Measurements from ENCODE around the gene GGA1.
A peak's percentile ranks its signal among the peaks of the same experiment; 100 is the strongest.

Gene GGA1

DNA sequence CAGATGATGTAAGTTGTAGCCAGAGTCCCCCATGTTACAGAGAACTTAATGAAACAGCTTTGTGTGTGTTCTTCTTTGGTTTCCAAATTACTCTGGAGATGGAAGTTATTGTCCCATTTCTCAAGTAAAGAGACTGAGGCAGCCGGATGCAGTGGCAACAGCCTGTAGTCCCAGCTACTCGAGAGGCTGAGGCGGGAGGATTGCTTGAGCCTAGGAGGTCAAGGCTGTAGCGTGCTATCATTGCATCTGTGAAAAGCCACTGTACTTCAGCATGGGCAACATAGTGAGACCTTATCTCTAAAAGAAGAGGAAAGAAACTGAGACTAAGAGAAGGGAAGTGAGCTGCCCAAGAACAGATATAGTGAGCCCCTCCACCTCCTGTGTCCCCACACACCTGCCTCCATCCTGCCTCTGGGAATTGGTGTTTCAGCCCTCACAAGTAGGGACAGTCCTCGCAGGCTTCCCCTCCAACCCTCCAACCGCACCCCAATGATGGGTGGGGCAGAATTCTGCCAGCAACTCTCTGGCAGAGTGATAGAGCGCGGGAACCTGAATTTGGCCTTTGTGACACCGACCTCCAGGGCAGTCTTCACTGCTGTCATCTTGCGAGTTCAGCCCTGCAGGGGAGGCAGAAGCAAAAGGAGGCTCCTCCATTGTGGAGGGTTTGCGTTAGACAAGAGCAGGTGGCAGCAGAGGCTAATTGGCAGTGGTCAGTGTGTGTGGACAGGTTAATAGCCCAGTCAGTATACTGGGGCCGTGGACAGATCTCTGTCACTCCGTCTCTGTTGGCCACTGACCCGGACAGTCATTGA lies 51.5 kb downstream of the GGA1 start:
- TF ChIP-seq NFIC (IDR thresholded peaks at IDR 0.05) (no peak), TCF12 (IDR thresholded peaks at IDR 0.05; ENCODE audit: low read depth) (no peak)

DNA sequence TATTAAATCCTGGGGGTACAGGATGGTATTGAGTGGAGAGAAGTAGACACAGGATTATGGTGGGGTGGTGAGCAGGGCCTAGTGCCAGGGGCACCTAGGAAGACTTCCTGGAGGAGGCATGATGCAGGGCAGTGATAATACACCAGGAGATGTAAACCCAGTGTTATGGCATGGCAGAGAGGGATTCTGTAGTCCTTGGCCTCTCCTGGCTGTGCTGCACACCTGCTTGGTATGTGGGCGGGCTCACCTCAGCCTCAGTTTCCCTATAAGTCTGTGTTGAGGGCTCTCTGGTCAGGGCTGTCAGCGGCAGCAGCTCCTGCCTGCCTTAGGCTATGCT lies 52.0 kb downstream of the GGA1 start:
- no peak for TF ChIP-seq RAD21 (IDR thresholded peaks at IDR 0.05; ENCODE audit: low read depth)

DNA sequence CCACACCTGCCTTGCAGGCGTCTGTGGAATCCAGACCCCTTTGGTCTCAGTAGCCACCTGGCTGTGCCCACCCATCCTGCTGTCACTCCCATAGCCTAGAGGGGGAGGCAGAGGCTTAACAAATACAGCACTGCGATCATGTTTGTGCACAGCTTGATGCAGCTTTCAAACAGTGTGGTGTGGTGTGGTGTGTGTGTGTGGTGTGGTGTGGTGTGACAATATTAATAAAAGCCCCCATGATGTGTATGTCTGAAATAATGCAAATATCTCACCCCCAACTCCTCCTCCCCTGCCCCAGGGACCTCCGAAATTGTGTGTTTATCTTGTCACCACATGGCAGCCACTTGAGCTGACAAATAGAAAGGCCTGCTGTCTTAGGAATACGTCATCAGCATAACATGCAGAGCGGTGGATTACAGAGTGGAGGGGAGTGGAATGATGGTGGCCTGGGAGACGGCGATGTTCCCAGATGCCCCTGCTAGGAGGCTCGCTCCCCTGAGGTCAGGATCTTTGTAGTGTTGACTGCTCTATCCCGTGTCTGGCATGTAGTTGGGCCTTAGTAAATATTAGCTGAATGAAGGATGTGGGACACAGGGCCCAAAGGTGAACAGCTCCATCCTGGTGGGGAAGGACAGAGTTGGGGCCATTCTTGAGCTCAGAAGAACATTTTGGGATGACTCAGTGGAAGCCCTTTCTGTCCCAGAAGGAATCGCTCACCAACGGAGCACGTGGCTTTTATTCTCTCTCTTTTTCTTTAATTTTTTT lies 52.7 kb downstream of the GGA1 start:
- TF ChIP-seq CEBPB (IDR thresholded peaks at IDR 0.05) (no peak), CREB1 (IDR thresholded peaks at IDR 0.05; ENCODE audit: low read depth) (no peak), EP300 (IDR thresholded peaks at IDR 0.05; ENCODE audit: borderline replicate concordance) (no peak), YY1 (IDR thresholded peaks at IDR 0.05; ENCODE audit: low read depth) (no peak), RAD21 (IDR thresholded peaks at IDR 0.05; ENCODE audit: low read depth) (peak; percentile 26; the same call in 1 of the 2 replicates), TEAD4 (IDR thresholded peaks at IDR 0.05) (no peak)
- TF ChIP-seq, protein P1, sequence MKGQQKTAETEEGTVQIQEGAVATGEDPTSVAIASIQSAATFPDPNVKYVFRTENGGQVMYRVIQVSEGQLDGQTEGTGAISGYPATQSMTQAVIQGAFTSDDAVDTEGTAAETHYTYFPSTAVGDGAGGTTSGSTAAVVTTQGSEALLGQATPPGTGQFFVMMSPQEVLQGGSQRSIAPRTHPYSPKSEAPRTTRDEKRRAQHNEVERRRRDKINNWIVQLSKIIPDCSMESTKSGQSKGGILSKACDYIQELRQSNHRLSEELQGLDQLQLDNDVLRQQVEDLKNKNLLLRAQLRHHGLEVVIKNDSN (IDR thresholded peaks at IDR 0.05): no peak
- TF ChIP-seq, protein P2, sequence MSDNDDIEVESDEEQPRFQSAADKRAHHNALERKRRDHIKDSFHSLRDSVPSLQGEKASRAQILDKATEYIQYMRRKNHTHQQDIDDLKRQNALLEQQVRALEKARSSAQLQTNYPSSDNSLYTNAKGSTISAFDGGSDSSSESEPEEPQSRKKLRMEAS (IDR thresholded peaks at IDR 0.05): no peak

DNA sequence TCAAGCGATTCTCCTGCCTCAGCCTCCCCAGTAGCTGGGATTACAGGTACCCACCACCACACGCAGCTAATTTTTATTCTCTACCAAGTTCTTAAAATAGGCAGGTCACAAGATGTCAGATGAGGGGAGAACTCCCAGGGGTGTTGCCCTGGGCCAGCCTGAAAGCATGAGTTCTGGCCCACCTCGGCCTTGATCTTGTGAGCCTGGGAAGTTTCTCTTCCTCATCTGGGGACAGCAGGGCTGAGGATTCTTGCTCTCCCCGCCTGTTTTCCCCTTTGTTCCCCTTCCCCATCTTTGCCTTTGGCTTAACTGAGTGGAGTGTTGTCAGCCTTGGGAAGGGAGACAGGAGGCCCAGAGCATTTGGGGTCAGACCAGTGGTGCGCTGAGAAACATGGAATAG lies 53.4 kb downstream of the GGA1 start:
- no peak for TF ChIP-seq YY1 (IDR thresholded peaks at IDR 0.05; ENCODE audit: low read depth)
- no peak for TF ChIP-seq TEAD4 (IDR thresholded peaks at IDR 0.05)
- no peak for TF ChIP-seq CEBPB (IDR thresholded peaks at IDR 0.05)
- no peak for TF ChIP-seq FOXM1 (IDR thresholded peaks at IDR 0.05; ENCODE audit: borderline replicate concordance, low read depth)
- no peak for TF ChIP-seq TAF1 (IDR thresholded peaks at IDR 0.05; ENCODE audit: low read depth)
- TF ChIP-seq, protein P3, sequence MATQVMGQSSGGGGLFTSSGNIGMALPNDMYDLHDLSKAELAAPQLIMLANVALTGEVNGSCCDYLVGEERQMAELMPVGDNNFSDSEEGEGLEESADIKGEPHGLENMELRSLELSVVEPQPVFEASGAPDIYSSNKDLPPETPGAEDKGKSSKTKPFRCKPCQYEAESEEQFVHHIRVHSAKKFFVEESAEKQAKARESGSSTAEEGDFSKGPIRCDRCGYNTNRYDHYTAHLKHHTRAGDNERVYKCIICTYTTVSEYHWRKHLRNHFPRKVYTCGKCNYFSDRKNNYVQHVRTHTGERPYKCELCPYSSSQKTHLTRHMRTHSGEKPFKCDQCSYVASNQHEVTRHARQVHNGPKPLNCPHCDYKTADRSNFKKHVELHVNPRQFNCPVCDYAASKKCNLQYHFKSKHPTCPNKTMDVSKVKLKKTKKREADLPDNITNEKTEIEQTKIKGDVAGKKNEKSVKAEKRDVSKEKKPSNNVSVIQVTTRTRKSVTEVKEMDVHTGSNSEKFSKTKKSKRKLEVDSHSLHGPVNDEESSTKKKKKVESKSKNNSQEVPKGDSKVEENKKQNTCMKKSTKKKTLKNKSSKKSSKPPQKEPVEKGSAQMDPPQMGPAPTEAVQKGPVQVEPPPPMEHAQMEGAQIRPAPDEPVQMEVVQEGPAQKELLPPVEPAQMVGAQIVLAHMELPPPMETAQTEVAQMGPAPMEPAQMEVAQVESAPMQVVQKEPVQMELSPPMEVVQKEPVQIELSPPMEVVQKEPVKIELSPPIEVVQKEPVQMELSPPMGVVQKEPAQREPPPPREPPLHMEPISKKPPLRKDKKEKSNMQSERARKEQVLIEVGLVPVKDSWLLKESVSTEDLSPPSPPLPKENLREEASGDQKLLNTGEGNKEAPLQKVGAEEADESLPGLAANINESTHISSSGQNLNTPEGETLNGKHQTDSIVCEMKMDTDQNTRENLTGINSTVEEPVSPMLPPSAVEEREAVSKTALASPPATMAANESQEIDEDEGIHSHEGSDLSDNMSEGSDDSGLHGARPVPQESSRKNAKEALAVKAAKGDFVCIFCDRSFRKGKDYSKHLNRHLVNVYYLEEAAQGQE (IDR thresholded peaks at IDR 0.05; ENCODE audit: low read depth): no peak
- TF ChIP-seq, protein P2 (IDR thresholded peaks at IDR 0.05): no peak
- no peak for TF ChIP-seq RAD21 (IDR thresholded peaks at IDR 0.05; ENCODE audit: low read depth)
- no peak for TF ChIP-seq EGR1 (IDR thresholded peaks at IDR 0.05)
- TF ChIP-seq TCF12 (IDR thresholded peaks at IDR 0.05; ENCODE audit: low read depth): no peak
- TF ChIP-seq NFIC (IDR thresholded peaks at IDR 0.05): no peak
- TF ChIP-seq ZBTB7A (IDR thresholded peaks at IDR 0.05; ENCODE audit: low read depth): no peak
- no peak for TF ChIP-seq CREB1 (IDR thresholded peaks at IDR 0.05; ENCODE audit: low read depth)
- TF ChIP-seq, protein P1 (IDR thresholded peaks at IDR 0.05): no peak
- TF ChIP-seq EP300 (IDR thresholded peaks at IDR 0.05; ENCODE audit: borderline replicate concordance): no peak

DNA sequence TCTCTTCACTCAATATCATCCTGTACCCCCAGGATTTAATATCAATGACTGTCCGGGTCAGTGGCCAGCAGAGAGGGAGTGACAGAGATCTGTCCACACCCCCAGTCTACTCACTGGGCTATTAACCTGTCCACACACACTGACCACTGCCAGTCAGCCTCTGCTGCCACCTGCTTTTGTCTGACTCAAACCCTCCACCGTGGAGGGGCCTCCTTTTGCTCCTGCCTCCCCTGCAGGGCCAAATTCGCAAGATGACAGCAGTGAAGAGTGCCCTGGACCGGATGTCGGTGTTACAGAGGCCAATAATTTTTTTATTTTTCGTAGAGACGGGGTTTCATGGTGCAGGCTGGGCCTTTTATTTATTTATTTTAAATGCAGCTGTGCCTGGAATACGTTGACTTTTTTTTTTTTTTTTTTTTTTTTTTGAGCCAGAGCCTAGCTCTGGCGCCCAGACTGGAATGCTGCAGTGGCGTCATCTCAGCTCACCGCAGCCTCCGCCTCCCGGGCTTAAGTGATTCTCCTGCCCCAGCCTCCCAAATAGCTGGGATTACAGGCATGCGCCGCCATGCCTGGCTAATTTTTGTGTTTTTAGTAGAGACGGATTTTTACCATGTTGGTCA lies 55.0 kb downstream of the GGA1 start:
- TF ChIP-seq FOXM1 (IDR thresholded peaks at IDR 0.05; ENCODE audit: borderline replicate concordance, low read depth) (no peak), CEBPB (IDR thresholded peaks at IDR 0.05) (no peak), EGR1 (IDR thresholded peaks at IDR 0.05) (no peak), ZBTB7A (IDR thresholded peaks at IDR 0.05; ENCODE audit: low read depth) (no peak), TEAD4 (IDR thresholded peaks at IDR 0.05) (no peak), CREB1 (IDR thresholded peaks at IDR 0.05; ENCODE audit: low read depth) (no peak), RAD21 (IDR thresholded peaks at IDR 0.05; ENCODE audit: low read depth) (no peak), TAF1 (IDR thresholded peaks at IDR 0.05; ENCODE audit: low read depth) (no peak), TCF12 (IDR thresholded peaks at IDR 0.05; ENCODE audit: low read depth) (no peak), NFIC (IDR thresholded peaks at IDR 0.05) (no peak)
- TF ChIP-seq, protein P1 (IDR thresholded peaks at IDR 0.05): no peak
- TF ChIP-seq, protein P2 (IDR thresholded peaks at IDR 0.05): no peak
- TF ChIP-seq, protein P3 (IDR thresholded peaks at IDR 0.05; ENCODE audit: low read depth): no peak
